ENCODE results near the gene SLC38A11.

Gene SLC38A11

GRCh38 chr2:164972216-164972615 lies 16.9 kb upstream of the SLC38A11 start:
- no peak for DNase-seq (ENCODE audit: low spot score)
- no peak for TF ChIP-seq CTCF (IDR thresholded peaks at IDR 0.05; ENCODE audit: extremely low read depth, missing control alignments)

GRCh38 chr2:164969909-164970690 lies 14.8 kb upstream of the SLC38A11 start:
- no peak for TF ChIP-seq CTCF (IDR thresholded peaks at IDR 0.05; ENCODE audit: extremely low read depth, missing control alignments)
- DNase-seq (ENCODE audit: low spot score), result no peak

GRCh38 chr2:164967781-164968228 lies 12.5 kb upstream of the SLC38A11 start:
- no peak for DNase-seq (ENCODE audit: low spot score)
- no peak for TF ChIP-seq CTCF (IDR thresholded peaks at IDR 0.05; ENCODE audit: extremely low read depth, missing control alignments)

- no peak for TF ChIP-seq CTCF (IDR thresholded peaks at IDR 0.05; ENCODE audit: extremely low read depth, missing control alignments)
- no peak for DNase-seq (ENCODE audit: low spot score)
Observed at GRCh38 chr2:164967361-164967760, 12.0 kb upstream of the SLC38A11 start.

- no peak for DNase-seq (ENCODE audit: low spot score)
- no peak for TF ChIP-seq CTCF (IDR thresholded peaks at IDR 0.05; ENCODE audit: extremely low read depth, missing control alignments)
Observed at GRCh38 chr2:164964700-164965099, 9.4 kb upstream of the SLC38A11 start.

DNA sequence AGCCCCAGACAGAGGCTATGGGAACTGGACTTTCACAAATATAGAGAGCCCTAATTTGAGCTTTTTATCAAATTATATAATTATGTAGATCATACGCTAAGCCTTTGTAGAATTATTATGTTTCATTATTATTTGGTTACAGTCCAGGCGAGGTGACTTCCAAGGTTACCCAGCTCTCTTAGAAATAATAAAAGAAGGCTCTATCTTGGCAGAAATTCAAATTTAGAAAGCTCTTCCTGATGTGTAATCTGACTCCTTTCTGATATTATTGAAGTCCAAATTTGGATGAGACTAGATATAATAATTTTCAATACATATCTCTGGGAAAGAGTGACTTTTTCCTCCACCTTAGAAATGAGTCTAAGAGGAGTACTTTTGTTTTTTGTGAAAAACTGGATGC lies 4.8 kb upstream of the SLC38A11 start:
- no peak for DNase-seq (ENCODE audit: low spot score)
- no peak for TF ChIP-seq CTCF (IDR thresholded peaks at IDR 0.05; ENCODE audit: extremely low read depth, missing control alignments)

DNA sequence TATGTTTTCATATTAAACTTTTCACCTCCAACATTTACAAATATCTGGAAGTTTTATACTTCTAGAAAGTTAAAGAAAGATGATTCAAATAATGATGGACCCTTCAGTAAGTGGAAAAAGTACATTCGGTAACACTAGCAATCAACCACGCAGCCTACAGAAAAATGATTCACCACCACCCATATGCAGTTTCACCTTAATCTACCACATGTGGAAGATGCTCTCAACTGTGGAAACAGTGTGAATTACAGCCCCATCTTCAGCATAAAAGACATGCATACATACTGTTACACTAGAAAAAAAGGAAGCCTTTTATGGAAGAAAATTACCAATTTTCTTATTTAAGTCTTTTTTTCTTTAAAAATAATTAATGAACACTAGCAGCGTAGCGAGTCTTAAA lies 1.1 kb downstream of the SLC38A11 start:
- no peak for DNase-seq (ENCODE audit: low spot score)
- TF ChIP-seq CTCF (IDR thresholded peaks at IDR 0.05; ENCODE audit: extremely low read depth, missing control alignments), result no peak

Measured in GM20000 (cell line).